K562 (cell line): ENCODE data around the gene F2RL1. TPM values are rescaled to one million over a fixed set of nuclear protein-coding genes. Genes with fewer than 3 reads are reported as not detected.
A peak's percentile ranks its signal among the peaks of the same experiment; 100 is the strongest.

Experiments
- ATAC-seq: fragments of 200-7000 bp; cut with Tn5 transposase; 3 replicates; pipeline ENCODE4 v1.9.1; 2020; ENCODE audit warnings: moderate library complexity
- BruUV-seq: library from RNA; stranded (reverse); fragments of 400-500 nt; replicated peaks from 2 replicates; lab custom pipeline; 2021; lab: Mats Ljungman, UMichigan
- CTCF ChIA-PET: fragments of 300-600 bp; formaldehyde crosslinking; extraction: SDS; loops from one replicate; lab custom pipeline; 2021; ENCODE audit warnings: low intra/inter-chr PET ratio; lab: Yijun Ruan, JAX
- POLR2A ChIA-PET: fragments of 300-600, 350-650 bp; sonication (Branson Sonifier 250); formaldehyde crosslinking; extraction: SDS; loops from one replicate; lab custom pipeline; 2021; ENCODE audit warnings: antibody characterized with exemption, inconsistent platforms; lab: Yijun Ruan, JAX
- DNase-seq, 4 experiments: peaks; one replicate each; pipeline versions ENCODE4 v3.0.0 to v3.0.0-alpha.2; 2011 to 2018; ENCODE audit warnings: low spot score in 3 of 4, mixed read lengths in 3 of 4; ENCODE audit errors: extremely low read depth in 1 of 4
- FAIRE-seq: peaks from 2 replicates; lab custom pipeline; 2011; peaks lifted over from hg19 to GRCh38; lab: Jason Lieb, UNC
- H2AFZ ChIP-seq: 2 replicates; pipeline ENCODE4 v1.6.0; 2011; ENCODE audit warnings: low read depth, low read length, control low read depth, inconsistent platforms
- H3K27ac ChIP-seq: fragments of 200-600 bp; 3 replicates; pipeline ENCODE4 v1.8.0; 2011; ENCODE audit warnings: low read depth, mild to moderate bottlenecking, control low read depth, inconsistent platforms, low read length, moderate library complexity, mixed read lengths; ENCODE audit errors: extremely low read depth
- H3K27me3 ChIP-seq, 2 experiments: fragments of 300-600 bp in 1 of 2; 2 replicates in 1 of 2; 3 replicates in 1 of 2; pipeline versions ENCODE4 v1.6.0 to v1.8.0; 2011; ENCODE audit warnings: inconsistent platforms in 2 of 2, low read length in 2 of 2, mild to moderate bottlenecking in 1 of 2, mixed read lengths in 1 of 2, moderate library complexity in 1 of 2; ENCODE audit not compliant: control insufficient read depth in 2 of 2, insufficient read depth in 2 of 2
- H3K36me3 ChIP-seq: fragments of 300-600 bp; 3 replicates; pipeline ENCODE4 v1.8.0; 2011; ENCODE audit warnings: mild to moderate bottlenecking, low read length, inconsistent platforms; ENCODE audit not compliant: control insufficient read depth, insufficient read depth
- H3K4me1 ChIP-seq, 2 experiments: fragments of 200-600 bp in 1 of 2; replicated peaks in 1 of 2; 2 replicates in 1 of 2; 3 replicates in 1 of 2; pipeline versions ENCODE4 v1.5.1 to v1.8.0; 2011; ENCODE audit warnings: inconsistent platforms in 2 of 2, low read length in 2 of 2, mild to moderate bottlenecking in 1 of 2, mixed read lengths in 1 of 2, moderate library complexity in 1 of 2; ENCODE audit not compliant: control insufficient read depth in 2 of 2, insufficient read depth in 2 of 2
- H3K4me2 ChIP-seq: 2 replicates; pipeline ENCODE4 v1.6.1; 2011; ENCODE audit warnings: low read length, control low read depth, inconsistent platforms, mixed read lengths; ENCODE audit not compliant: insufficient read depth
- H3K4me3 ChIP-seq: fragments of 200-600 bp; sonication (generic), shearing (Covaris generic); 2 replicates; pipeline ENCODE4 v1.5.1; 2016; ENCODE audit warnings: control low read depth, inconsistent platforms
- H3K79me2 ChIP-seq: fragments of 200-600 bp; 3 replicates; pipeline ENCODE4 v1.8.0; 2011; ENCODE audit warnings: low read length, inconsistent platforms; ENCODE audit not compliant: control insufficient read depth, insufficient read depth
- H3K9ac ChIP-seq, 2 experiments: 2 replicates each; pipeline versions ENCODE4 v1.6.0 to v1.6.1; 2011; ENCODE audit warnings: low read depth in 2 of 2, low read length in 2 of 2, control low read depth in 1 of 2, inconsistent platforms in 1 of 2, mild to moderate bottlenecking in 1 of 2, mixed read lengths in 1 of 2; ENCODE audit not compliant: insufficient read depth in 1 of 2
- H3K9me1 ChIP-seq: one replicate; pipeline ENCODE4 v1.6.0; 2011; ENCODE audit warnings: inconsistent platforms, mild to moderate bottlenecking, low read length, moderate library complexity; ENCODE audit not compliant: control insufficient read depth, insufficient read depth
- H3K9me3 ChIP-seq: replicated peaks from 2 replicates; pipeline ENCODE4 v1.5.1; 2011; ENCODE audit warnings: low read depth, low read length, inconsistent platforms; ENCODE audit not compliant: control insufficient read depth, insufficient read depth
- H4K20me1 ChIP-seq: replicated peaks from 2 replicates; pipeline ENCODE4 v1.6.1; 2011; ENCODE audit warnings: low read length, inconsistent platforms, mixed read lengths; ENCODE audit not compliant: control insufficient read depth, insufficient read depth
- JUN ChIP-seq, 2 experiments: sonication (generic) in 1 of 2; formaldehyde crosslinking in 1 of 2; IDR thresholded peaks; 2 replicates each; pipeline versions ENCODE4 v1.6.1 to v1.8.0; 2012 to 2022; ENCODE audit warnings: borderline replicate concordance in 2 of 2, mild to moderate bottlenecking in 2 of 2, improper control_type of control experiment in 1 of 2, low read depth in 1 of 2, low read length in 1 of 2, missing genetic modification reagents in 1 of 2
- SREBF1 ChIP-seq: fragments of 150-350 bp; IDR thresholded peaks from 2 replicates; pipeline ENCODE4 v1.6.1; 2014; ENCODE audit warnings: antibody characterized with exemption, low read depth, low read length, borderline replicate concordance
- TCF7L2 ChIP-seq: fragments of 150-350 bp; IDR thresholded peaks from 2 replicates; pipeline ENCODE4 v1.6.1; 2016; ENCODE audit warnings: low read depth, mild to moderate bottlenecking, low read length, moderate library complexity
- XRCC5 ChIP-seq: fragments of 200-400 bp; formaldehyde crosslinking; IDR thresholded peaks from 2 replicates; pipeline ENCODE4 v1.6.1; 2017; ENCODE audit warnings: low read depth, mild to moderate bottlenecking, low read length
- ZBED1 ChIP-seq: IDR thresholded peaks from 2 replicates; pipeline ENCODE4 v1.6.1; 2014
- WGBS: fragments of 100-300 bp; shearing (Covaris generic); methylation state at CpG from one replicate; pipeline ENCODE4 v1.1.6; 2016; ENCODE audit warnings: low coverage, mixed read lengths; ENCODE audit not compliant: insufficient coverage; ENCODE audit errors: missing lambda C conversion rate; 5-methylcytosine and 5-hydroxymethylcytosine counted together
- in situ Hi-C: fragments of 300-500 bp; cut with MboI; formaldehyde crosslinking; loops from 4 replicates; pipeline ENCODE4 v1.15.0; 2018; ENCODE audit warnings: inconsistent platforms, mixed read lengths
- intact Hi-C: fragments of 100-400 bp; cut with micrococcal nuclease; formaldehyde crosslinking; loops from 2 replicates; pipeline ENCODE4 v1.14.2; 2022
- polyA plus RNA-seq, 8 experiments: library from polyadenylated mRNA; depleted of rRNA in 4 of 8; stranded (reverse) in 5 of 8; unstranded in 3 of 8; fragments of >200 nt; fragmentation: Nextera tagmentation in 2 of 8; fragmentation: Illumina TruSeq in 1 of 8; extraction: Ambion mirVana in 2 of 8; extraction: Trizol in 1 of 8; gene quantifications; 2 replicates each; pipeline versions ENCODE4 v1.2.1 to v1.2.3, GENCODE V29; 2011 to 2014; ENCODE audit warnings: inconsistent platforms in 1 of 8, missing spikeins in 1 of 8
- total RNA-seq, 7 experiments: library from RNA; depleted of rRNA in 6 of 7; stranded (reverse); fragments of >200 nt in 6 of 7; fragmentation: Illumina TruSeq in 2 of 7; extraction: Trizol in 2 of 7; gene quantifications; 2 replicates each; pipeline versions ENCODE4 v1.2.1 to v1.2.3, GENCODE V29; 2011 to 2021; ENCODE audit warnings: low replicate concordance in 1 of 7
- TF ChIP-seq, protein P1 (sequence below): fragments of 450-650 bp; IDR thresholded peaks from 2 replicates; pipeline ENCODE4 v1.6.1; 2016
- TF ChIP-seq, protein P2 (sequence below): fragments of 150-350 bp; conservative IDR thresholded peaks from 2 replicates; pipeline ENCODE4 v1.6.1; 2014; ENCODE audit warnings: low read length

F2RL1 gene
- total and polyA plus RNA-seq, 9 of the 15 experiments (the other 6 are each of a cell fraction or from before 2014, with no cell fraction given), result 0.03 to 0.50 (median 0.27) TPM; not detected in 6

DNA sequence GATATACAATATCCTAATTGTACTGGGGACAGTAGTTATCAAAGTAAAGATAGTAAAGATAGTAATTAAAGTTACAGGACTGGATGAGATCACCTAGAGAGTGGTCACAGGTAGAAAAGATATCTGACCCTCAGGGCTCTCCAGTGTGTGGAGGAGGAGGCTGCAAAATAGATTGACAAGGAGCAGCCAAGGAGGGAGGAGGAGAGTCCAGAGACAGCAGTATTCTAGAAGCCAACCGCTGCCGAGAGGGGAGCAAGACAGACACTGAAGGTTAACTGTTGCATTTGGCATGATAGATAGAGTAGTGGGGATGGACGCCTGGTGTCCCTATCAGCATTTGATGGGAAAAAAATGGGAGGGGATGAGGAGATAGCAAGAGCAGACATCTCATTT is 17.0 kb upstream of the F2RL1 start:
- Histone ChIP-seq H3K4me1 (peaks cover 0 to 11% of the 10 kb centered on the region in 2 experiments; a peak in 3 of 5 replicates), H2AFZ (no peak overlapping the region), H3K4me3 (no peak overlapping the region), H3K9ac (no peak overlapping the region), H4K20me1 (peaks cover 4% of the 10 kb centered on the region; the same call in 1 of the 2 replicates), H3K36me3 (no peaks in the 10 kb centered on the region), H3K9me1 (no peaks in the 10 kb centered on the region), H3K9me3 (no peaks in the 10 kb centered on the region; the same call in 1 of the 2 replicates), H3K79me2 (no peaks in the 10 kb centered on the region), H3K27ac (no peak overlapping the region), H3K4me2 (no peak overlapping the region), H3K27me3 (peaks cover 3 to 13% of the 10 kb centered on the region in 2 experiments; a peak in 3 of 5 replicates)
- FAIRE-seq, result peak; percentile 46
- ChIA-PET CTCF (no interaction called here), POLR2A (interaction anchor here (0.6 kb wide), 1 partner anchor 826 kb away, joined by 3 read pairs; no protein-coding TSS in a partner anchor)
- BruUV-seq, result no TSS peak
- intact Hi-C loops (no loop called here), in situ Hi-C loops (no loop called here)
- peak in 1 of 4 experiments; percentile 39 for DNase-seq
- TF ChIP-seq, protein P1, sequence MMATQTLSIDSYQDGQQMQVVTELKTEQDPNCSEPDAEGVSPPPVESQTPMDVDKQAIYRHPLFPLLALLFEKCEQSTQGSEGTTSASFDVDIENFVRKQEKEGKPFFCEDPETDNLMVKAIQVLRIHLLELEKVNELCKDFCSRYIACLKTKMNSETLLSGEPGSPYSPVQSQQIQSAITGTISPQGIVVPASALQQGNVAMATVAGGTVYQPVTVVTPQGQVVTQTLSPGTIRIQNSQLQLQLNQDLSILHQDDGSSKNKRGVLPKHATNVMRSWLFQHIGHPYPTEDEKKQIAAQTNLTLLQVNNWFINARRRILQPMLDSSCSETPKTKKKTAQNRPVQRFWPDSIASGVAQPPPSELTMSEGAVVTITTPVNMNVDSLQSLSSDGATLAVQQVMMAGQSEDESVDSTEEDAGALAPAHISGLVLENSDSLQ, result 0 out of 2 replicates have a peak, but pooled peaks have one; percentile 7
- no peak for TF ChIP-seq TCF7L2
- TF ChIP-seq ZBED1, result no peak
- peak; percentile 37; the same call in 1 of the 3 replicates for ATAC-seq
- 3% methylated on average over 3 of the region's 3 CpGs for WGBS

DNA sequence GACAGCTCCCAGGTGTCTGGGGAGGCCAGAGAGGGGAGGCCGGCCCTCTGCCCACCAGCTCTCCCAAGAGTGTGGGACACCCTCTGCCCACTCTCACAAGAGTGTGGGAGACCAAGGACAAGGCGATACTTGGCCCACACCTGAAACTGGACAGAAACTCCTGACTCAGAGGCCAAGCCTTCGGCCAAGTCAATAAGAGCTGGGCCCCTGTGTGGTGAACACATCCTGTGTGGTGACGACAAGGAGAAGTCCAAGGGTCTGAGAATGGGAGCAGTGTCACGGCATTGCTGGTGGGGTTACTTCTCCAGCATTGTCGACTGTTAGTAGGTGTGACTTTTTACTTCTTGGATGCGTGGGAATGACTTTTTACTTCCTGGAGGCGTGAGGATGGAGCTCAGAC is 14.6 kb upstream of the F2RL1 start:
- Histone ChIP-seq H3K27ac (no peak overlapping the region), H3K4me1 (peaks cover 6 to 11% of the 10 kb centered on the region in 2 experiments; a peak in 4 of 5 replicates), H3K27me3 (peaks cover 3 to 22% of the 10 kb centered on the region in 2 experiments; a peak in 3 of 5 replicates), H3K79me2 (no peaks in the 10 kb centered on the region), H2AFZ (no peak overlapping the region), H3K4me2 (no peak overlapping the region), H3K9me3 (no peaks in the 10 kb centered on the region; the same call in 1 of the 2 replicates), H4K20me1 (peaks cover 4% of the 10 kb centered on the region; the same call in 1 of the 2 replicates), H3K36me3 (no peaks in the 10 kb centered on the region), H3K9ac (no peak overlapping the region), H3K4me3 (no peak overlapping the region), H3K9me1 (no peaks in the 10 kb centered on the region)
- POLR2A ChIA-PET, result no interaction called here
- DNase-seq (no peak), ATAC-seq (no peak), FAIRE-seq (no peak)
- WGBS, result 15% methylated on average over 7 of the region's 8 CpGs
- CTCF ChIA-PET, result no interaction called here
- BruUV-seq, result no TSS peak
- intact Hi-C loops, result no loop called here
- in situ Hi-C loops, result no loop called here
- no peak for TF ChIP-seq SREBF1
- TF ChIP-seq, protein P2, sequence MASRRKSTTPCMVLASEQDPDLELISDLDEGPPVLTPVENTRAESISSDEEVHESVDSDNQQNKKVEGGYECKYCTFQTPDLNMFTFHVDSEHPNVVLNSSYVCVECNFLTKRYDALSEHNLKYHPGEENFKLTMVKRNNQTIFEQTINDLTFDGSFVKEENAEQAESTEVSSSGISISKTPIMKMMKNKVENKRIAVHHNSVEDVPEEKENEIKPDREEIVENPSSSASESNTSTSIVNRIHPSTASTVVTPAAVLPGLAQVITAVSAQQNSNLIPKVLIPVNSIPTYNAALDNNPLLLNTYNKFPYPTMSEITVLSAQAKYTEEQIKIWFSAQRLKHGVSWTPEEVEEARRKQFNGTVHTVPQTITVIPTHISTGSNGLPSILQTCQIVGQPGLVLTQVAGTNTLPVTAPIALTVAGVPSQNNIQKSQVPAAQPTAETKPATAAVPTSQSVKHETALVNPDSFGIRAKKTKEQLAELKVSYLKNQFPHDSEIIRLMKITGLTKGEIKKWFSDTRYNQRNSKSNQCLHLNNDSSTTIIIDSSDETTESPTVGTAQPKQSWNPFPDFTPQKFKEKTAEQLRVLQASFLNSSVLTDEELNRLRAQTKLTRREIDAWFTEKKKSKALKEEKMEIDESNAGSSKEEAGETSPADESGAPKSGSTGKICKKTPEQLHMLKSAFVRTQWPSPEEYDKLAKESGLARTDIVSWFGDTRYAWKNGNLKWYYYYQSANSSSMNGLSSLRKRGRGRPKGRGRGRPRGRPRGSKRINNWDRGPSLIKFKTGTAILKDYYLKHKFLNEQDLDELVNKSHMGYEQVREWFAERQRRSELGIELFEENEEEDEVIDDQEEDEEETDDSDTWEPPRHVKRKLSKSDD, result no peak
- no peak for TF ChIP-seq JUN (IDR thresholded peaks at IDR 0.05; ENCODE audit: borderline replicate concordance, low read depth, low read length)
- no peak for TF ChIP-seq JUN (CRISPR knock-in tag; IDR thresholded peaks at IDR 0.05; ENCODE audit: borderline replicate concordance)
- TF ChIP-seq XRCC5, result no peak
